Amniotic epithelial cell (primary cell): Measurements from ENCODE around the gene GRM1.

Experiments used
- DNase-seq: peaks from one replicate; pipeline ENCODE4 v3.0.0-alpha.2; 2010; ENCODE audit warnings: low read depth

The GRM1 gene

DNA sequence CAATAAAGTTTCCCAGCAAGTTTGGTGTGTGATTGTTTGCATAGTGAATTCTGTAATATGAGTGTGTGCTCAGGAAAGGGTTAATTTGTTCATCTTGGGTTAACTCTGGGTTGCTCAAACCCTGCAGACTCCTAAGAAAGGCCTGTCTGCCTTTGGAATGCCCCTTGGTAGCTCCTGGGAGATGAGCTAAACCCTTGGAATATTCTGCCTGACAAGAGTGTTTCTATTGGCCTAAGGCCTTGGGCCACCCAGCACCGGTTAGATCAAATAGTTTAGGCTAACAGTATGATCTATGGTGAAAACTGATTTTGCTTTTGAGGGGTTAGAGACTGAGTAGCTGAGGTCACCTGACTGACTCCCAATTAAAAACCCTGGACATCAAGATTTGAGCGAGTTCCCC is 248.3 kb downstream of the GRM1 start:
- DNase-seq, result no peak

DNA sequence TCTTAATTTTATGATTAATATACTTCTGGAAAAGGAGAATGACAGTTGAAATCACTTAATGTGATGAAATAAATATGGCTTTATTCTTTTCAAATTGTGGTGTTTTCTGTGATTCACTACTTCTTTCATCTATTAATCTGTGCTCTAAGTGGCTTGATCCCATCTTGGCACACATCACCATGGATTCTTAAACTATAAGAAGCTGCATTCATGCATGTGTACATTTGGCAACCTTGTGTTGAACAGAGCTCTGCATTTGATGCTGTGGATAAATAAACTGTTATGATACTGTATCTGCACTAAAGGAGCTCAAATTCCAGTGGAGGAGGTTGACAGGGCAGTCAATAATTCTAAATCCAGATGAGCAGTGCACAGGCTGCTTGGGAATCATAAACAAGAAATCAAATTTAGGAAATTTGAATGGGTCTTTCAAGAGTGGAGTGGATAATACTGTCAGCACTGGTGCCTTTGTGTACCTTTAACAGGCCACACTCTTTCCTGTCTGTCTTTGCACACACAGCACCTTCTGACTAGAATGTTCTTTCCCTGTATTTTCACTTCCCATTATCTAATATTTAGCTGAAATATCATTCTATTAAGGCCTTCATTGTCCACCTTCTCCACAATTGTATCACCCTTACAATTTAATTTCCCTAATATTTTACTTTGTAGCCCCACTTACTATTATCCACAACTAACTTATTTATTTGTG is 252.9 kb downstream of the GRM1 start:
- DNase-seq, result no peak

DNA sequence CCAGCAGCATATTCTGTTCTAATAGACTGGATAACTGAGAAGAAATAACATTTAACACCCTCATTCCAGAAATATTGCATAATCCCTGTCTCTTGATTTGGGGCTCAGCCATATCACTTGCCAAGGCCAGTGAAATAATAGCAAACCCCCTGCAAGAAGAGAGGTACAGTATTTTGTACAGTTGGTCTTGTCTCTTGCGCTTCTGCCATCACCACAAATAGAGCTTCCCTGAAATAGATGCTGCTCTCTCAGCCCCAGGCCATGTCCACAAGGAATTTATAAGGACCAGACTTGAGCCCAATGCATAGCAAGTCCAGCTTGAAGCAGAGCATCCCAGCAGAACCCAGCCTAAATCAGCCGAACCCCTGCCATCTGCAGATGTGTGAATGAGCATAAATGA is 254.0 kb downstream of the GRM1 start:
- DNase-seq, result no peak

DNA sequence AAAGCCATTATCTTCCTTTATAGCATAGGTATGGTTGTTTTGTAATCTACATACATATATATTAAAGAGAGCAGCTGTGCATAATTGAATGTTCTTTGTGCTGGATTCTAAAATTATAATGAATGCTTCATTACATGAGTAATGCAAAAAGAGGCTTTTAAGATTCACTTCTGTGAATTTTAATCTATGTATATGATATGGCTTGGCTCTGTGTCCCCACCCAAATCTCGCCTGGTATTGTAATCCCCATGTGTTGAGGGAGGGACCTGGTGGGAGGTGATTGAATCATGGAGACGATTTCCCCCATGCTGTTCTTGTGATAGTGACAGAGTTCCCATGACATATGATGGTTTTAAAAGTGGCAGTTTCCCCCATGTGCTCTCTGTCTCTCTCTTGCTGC is 255.4 kb downstream of the GRM1 start:
- DNase-seq, result no peak

DNA sequence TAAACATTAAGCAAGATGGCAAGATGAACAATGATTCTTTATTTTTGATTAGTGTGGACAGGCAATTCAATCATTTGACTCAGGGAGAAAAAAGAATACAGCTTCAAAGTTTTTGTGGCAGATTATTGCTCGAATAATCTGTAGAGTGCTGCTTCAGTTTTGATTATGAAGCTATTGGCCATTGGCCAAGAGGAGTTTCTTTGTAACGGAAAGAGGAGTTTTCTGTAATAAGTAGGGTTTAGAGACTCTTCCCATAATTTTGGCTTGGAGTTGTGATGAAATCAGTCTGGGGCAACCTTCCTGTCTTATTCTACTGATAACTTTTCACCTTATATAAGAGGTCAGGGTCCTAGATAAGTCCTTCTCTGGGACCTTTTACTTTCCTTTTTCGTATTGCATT is 258.1 kb downstream of the GRM1 start:
- DNase-seq, result no peak

DNA sequence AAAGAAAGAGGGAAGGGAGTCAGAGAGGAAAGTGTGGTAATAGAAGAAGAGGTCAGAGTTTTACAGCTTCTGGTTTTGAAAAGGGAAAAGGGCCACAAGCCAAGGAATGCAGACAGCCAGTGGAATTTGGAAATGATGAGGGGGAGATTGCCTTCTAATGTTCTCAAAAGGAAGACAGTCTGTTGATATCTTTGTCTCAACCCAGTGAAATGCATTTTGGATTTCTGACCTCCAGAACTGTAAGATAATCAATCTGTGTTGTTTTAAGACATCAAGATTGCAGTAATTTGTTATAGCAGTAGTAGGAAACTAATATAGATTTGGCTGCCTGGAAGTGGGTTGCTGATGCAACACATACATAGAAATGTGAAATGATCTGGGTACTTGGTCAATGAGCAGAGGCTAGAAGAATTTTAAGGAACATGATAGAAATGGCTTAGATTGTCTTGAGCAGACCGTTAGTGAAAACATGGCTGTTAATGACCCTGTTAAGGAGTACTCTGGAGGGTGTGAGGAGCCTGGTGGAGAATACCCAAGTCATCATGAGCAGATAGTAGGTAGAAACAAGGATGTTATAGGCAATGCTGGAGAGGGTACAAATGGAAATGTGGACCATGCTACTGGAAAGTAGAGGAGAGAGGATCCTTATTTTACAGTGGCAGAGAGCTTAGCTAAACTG is 259.0 kb downstream of the GRM1 start:
- DNase-seq, result peak; percentile 9

DNA sequence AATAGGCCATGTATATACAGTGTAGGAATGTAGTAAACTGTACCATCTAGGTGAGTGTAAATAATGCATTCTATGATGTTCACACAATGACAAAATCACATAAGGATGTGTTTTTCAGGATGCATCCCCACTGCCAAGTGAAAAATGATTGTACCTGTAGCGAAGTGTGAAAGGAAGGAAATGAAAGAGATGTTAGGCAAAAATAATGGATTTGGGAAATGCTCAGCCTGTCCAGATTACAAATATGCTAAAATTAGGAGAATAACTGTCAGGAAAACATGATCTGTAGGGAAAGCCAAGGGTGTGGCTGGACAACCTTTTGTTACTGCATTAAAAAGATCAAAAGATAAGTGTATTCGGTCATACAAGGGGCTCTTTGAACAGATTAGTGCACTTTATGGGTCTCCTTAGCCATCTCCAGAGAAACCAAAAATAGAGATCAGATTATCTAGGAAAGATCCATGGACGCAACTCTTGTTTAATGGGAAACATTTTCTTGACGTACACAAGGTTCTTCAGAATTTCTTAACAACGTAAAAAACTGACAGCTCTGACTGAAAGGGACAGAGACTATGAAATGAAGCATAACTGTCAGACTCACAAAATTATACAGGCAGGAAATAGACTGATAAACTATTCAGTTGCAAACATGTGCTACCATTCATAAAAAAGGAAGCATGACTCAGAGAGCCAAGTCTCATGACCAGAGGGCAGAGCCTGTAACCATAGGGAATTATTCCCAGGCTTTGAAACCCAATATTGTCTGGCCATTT is 261.1 kb downstream of the GRM1 start:
- peak; percentile 4 for DNase-seq

DNA sequence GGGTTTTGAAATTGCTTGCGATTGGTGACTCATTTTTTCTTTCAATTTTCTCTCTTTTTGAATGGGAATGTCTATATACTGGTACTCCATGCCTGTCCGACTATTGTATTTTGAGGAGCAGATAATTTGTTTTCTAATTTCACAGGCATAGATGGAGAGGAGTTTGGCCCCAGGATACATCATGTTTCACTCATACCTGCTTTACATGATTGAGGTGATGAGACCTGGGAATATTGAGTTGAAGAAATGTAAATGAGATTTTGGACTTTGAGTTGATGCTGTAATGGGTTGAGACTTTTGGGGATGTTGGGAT is 261.7 kb downstream of the GRM1 start:
- no peak for DNase-seq

DNA sequence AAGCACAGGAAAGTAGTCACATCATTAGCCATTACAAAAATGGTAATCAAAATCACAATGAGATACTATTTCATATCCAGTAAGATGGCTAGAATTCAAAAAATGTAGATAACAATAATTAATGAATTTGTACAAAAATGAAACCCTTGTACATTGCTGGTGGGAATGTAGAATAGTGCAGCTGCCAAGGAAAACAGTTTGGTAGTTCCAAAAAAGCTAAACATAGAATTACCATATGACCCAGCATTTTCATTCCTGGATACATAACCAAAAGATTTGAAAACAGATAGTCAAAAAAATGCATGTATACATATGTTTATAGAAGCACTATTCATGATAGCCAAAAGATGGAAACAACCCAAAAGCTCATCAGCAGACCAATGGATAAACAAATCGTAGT is 263.6 kb downstream of the GRM1 start:
- no peak for DNase-seq

DNA sequence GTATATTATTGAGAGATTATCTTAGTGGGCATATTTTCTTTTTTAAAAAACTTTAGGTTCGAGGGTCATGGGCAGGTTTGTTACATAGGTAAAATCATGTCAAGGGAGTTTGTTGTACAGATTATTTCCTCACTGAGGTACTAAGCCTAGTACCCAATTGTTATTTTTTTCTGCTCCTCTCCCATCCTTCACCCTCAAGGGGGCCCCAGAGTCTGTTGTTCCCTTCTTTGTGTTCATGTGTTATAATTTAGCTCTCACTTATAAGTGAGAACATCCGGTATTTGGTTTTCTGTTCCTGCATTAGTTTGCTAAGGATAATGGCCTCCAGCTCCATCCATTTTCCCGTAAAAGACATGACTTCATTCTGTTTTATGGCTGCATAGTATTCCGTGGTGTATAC is 266.8 kb downstream of the GRM1 start:
- no peak for DNase-seq

DNA sequence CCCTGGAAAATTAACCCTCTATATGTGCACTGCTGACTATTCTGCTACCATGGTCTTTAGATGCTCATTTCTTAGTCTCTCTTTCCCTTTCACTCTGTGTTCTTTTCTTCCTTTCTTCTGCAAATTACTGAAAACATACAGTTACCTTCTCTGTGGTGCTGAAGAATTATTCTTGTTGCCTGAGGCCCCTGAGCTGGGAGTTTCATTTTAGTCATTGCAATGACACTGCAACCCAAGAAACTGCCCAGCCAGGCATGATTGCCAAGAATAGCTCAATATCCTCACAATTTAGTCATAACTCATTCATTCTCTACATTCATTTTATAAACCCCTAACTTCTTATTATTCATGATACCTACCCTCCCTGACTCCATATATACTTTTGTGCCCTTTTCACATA is 269.0 kb downstream of the GRM1 start:
- no peak for DNase-seq

DNA sequence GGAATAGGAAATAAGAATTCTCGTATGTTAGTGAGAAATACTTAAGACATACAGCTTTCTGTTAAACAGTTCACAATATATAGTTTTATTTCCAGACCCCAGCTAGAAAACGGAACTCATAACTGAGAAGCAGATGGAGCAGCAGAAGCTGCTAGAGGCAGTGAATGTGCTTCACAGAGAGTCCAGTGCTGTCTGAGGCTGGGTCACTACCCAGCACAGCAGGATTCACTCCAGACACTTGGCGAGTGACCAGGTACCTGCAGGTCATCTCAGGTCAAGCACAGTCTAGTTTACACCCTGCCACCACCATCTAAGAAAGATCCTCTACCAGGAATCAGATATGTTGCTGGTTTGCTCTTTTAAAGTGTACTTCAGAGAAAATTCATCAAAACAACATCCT is 271.7 kb downstream of the GRM1 start:
- DNase-seq, result no peak

DNA sequence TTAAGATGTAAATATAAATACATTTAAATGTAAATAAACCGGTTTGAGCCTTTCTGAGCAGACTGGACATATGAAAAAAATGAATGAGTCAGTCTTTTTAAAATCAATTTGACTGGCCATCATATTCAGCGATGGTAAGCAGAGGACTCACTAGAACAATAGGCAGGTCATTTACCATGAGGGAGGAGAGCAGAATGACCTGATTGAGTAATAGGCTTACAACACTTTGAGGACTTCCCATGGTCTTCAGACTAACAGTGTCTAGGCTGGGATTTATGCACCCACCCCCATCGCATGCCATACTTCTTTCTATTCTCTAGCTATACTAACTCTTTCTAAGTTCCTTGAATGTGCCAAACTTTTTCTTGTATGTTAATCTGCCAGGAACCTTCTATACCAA is 272.9 kb downstream of the GRM1 start:
- no peak for DNase-seq

DNA sequence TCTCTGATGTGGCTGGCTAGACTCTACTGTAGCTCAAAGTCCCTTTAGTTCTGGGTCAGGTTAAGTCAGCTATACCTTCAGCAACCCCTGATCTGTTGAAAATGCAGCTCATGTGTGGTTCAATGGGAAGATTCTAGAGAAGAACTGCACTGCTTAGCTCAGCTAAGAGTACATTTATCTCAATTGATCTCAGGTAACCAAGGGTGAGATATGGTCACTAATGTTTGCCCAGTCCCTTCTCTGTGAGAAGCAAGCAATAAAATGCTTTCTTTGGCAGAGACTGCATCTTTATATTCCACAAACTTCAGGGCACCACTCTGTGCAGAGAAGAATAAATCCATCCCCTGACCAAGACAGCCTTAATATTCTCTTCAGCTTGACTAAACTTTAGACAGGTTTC is 274.1 kb downstream of the GRM1 start:
- no peak for DNase-seq

DNA sequence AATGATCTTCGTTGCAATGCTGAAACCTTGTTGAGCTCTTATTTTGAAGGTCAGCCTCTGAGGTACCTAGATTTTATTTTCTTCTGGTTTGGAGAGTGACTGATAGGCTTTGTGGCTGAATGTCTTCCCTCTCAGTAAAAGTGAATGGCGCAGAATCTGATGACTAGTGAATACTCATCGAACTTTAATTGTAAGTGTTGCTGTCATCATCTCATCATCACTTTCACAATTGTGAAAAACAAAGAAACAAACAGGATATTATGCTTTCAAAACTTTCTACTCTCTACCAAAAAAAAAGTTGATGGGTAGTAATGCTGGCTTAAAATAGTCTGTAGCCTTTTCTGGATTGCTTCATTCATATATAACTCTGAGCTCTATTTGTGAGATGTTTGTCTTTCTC is 275.3 kb downstream of the GRM1 start:
- no peak for DNase-seq

DNA sequence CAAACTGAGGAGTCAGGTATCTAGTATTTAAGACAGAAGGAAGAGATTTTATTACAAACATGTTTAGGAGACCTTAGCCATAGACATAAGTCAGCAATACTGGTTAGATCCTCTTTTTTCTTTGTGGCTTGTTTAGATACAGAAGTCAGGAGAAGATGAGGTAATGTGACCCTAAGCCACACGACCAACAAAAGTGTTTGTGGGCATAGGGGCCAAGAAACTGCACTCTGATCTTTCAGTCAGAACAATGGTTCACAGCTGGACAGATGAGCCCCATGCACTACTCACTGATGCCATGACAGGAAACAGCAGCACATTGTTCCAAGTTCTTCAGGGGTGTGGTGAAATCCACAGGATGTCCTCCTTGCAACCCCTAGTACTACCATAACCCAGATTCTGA is 276.2 kb downstream of the GRM1 start:
- no peak for DNase-seq

DNA sequence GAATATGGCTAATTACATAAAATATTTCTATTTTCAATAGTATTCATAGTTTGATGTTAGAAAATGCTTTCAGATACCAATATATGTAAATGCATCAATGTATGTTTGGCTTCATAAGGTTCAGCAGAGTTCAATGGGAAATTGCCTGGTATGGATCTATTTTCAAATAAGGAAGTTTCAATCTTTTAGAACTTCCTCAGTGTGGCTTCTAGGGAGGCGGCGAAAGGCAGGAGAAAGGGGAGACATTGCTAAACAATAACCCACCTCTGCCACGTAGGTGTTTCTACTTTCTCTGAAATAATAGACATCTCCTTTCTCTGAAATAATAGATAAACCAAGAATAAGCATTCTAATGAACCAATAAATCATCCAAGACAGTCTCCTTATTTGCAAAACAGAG is 277.1 kb downstream of the GRM1 start:
- DNase-seq, result no peak

DNA sequence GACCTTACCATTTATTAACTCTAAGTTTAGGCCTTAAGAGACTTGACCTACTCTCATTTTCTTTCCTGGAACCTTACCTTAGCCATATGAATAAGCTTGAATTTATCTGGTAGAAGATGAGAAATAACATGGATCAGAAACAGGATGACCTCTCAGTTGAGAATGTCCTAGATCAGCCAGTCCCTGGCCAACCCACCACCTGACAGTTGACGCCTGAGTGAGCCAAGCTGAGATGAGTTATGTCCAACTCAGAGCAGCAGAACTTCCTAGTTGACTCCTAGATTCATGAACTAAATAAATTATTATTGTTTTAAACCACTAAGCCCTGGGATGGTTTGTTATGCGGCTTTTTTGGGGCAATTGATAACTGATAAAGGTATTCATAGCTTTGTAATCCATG is 281.8 kb downstream of the GRM1 start:
- no peak for DNase-seq

DNA sequence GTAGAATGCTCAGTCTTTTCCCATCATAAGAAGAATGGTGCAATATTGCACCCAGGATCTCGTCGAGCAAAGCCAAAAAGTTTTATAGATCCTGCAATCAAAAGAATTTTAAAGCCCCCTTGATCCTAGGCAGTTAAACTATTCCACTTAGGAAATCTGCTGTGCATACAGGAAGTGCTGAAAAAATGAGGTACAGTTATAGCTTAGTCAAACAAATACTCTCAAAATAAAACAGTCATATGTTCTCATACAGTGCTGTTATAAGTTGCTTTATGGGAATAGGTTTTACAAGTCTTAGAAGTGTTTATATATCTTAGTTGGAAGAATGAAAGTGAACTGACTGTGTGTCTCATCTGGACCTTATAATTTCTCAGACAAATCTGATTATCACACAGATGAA is 282.2 kb downstream of the GRM1 start:
- no peak for DNase-seq

DNA sequence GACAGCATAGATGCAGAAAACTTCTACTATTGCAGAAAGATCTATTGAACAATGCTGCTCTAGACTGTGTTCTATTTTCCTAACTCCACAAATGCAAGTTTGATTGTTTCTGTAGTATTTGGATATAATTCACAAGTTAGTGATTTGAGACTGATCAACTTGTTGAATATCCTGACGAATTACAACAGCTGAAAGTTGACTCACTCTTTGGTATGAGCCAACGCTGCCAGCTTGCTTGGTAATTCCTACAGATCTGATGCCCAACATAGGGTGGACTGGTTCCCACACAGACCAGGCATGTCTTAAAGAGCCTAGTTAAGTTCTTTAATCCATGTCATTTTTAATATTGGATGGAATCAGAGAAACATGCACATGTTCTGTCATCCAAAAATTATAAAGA is 283.7 kb downstream of the GRM1 start:
- DNase-seq, result no peak

DNA sequence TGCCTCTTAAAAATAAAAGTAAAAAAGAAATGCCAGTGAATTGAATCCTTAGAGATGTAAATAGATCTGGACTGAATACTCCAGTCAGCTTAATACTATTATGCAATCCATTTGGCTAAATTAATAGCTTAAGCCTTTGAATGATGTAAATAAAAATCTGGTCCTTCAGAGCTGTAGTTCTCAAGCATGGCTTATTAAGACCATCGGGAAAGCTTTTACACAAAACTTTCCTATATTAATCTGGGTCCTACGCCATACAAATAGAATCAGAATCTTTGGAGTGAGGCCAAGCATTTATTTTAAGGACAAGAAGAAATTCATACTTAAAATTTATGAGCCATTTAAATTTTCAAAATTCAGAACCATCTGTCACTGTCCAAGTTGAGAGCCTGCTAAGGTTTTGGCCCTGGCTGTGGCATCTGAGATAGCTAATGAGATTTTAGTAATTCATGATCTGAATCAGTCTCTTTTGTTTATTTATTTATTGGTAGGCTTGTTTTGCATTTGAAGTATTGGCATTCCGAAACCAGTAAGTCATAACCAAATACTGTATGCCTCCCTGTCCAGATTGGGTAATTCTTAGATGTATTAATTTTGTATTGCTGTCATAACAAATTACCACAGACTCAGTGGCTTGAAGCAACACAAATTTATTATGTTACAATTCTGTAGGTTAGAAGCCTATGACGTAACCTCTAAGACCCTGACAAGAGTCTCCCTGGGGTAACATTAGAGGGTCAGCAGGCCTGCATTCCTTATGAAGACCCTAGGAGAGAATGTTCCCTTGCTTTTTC is 286.7 kb downstream of the GRM1 start:
- no peak for DNase-seq

DNA sequence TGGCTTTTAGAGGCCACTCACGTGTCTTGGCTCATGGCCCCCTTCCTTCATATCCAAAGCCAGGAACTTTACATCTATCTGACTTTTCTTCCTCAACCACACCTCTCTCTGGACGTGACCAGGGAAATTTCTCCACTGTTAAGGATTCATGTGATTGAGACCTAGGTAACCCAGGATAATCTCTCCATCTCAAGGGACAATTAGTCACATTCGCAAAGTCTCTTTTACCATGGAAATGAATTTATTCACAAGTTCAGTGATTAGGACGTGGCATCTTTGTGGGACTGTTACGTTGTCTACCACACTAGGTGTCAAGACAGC is 287.3 kb downstream of the GRM1 start:
- DNase-seq, result no peak

DNA sequence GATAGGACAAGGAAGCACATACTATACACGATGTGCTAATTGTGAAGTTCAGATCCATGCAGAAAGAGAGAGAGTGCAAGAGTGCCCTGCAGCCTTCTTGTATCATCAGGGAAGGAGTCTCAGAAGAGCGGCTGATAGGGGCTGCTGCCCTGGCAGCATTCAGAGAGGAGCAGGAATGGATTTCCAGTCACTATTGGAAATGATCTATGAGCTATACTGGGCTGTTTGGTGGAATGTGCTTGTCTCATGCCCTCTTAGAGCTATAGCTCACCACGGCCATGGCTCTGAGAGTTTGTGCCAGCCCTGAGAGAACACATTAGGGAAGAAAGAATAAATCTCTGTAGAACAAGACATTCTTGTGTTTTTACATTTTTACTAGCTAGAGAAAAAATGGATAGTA is 302.2 kb downstream of the GRM1 start:
- no peak for DNase-seq
